K562 (cell line): ENCODE results near the gene NPAS3. TPM values are rescaled to one million over a fixed set of nuclear protein-coding genes. Genes with fewer than 3 reads are reported as not detected.

Experiments
- ATAC-seq: fragments of 200-7000 bp; cut with Tn5 transposase; 3 replicates; pipeline ENCODE4 v1.9.1; 2020; ENCODE audit warnings: moderate library complexity
- BruUV-seq: library from RNA; stranded (reverse); fragments of 400-500 nt; replicated peaks from 2 replicates; lab custom pipeline; 2021; lab: Mats Ljungman, UMichigan
- CTCF ChIA-PET: fragments of 300-600 bp; formaldehyde crosslinking; extraction: SDS; loops from one replicate; lab custom pipeline; 2021; ENCODE audit warnings: low intra/inter-chr PET ratio; lab: Yijun Ruan, JAX
- POLR2A ChIA-PET: fragments of 300-600, 350-650 bp; sonication (Branson Sonifier 250); formaldehyde crosslinking; extraction: SDS; loops from one replicate; lab custom pipeline; 2021; ENCODE audit warnings: antibody characterized with exemption, inconsistent platforms; lab: Yijun Ruan, JAX
- DNase-seq, 4 experiments: peaks; one replicate each; pipeline versions ENCODE4 v3.0.0 to v3.0.0-alpha.2; 2011 to 2018; ENCODE audit warnings: low spot score in 3 of 4, mixed read lengths in 3 of 4; ENCODE audit errors: extremely low read depth in 1 of 4
- FAIRE-seq: peaks from 2 replicates; lab custom pipeline; 2011; peaks lifted over from hg19 to GRCh38; lab: Jason Lieb, UNC
- H2AFZ ChIP-seq: 2 replicates; pipeline ENCODE4 v1.6.0; 2011; ENCODE audit warnings: low read depth, low read length, control low read depth, inconsistent platforms
- H3K27ac ChIP-seq: fragments of 200-600 bp; 3 replicates; pipeline ENCODE4 v1.8.0; 2011; ENCODE audit warnings: low read depth, mild to moderate bottlenecking, control low read depth, inconsistent platforms, low read length, moderate library complexity, mixed read lengths; ENCODE audit errors: extremely low read depth
- H3K27me3 ChIP-seq, 2 experiments: fragments of 300-600 bp in 1 of 2; 2 replicates in 1 of 2; 3 replicates in 1 of 2; pipeline versions ENCODE4 v1.6.0 to v1.8.0; 2011; ENCODE audit warnings: inconsistent platforms in 2 of 2, low read length in 2 of 2, mild to moderate bottlenecking in 1 of 2, mixed read lengths in 1 of 2, moderate library complexity in 1 of 2; ENCODE audit not compliant: control insufficient read depth in 2 of 2, insufficient read depth in 2 of 2
- H3K36me3 ChIP-seq: fragments of 300-600 bp; 3 replicates; pipeline ENCODE4 v1.8.0; 2011; ENCODE audit warnings: mild to moderate bottlenecking, low read length, inconsistent platforms; ENCODE audit not compliant: control insufficient read depth, insufficient read depth
- H3K4me1 ChIP-seq, 2 experiments: fragments of 200-600 bp in 1 of 2; replicated peaks in 1 of 2; 2 replicates in 1 of 2; 3 replicates in 1 of 2; pipeline versions ENCODE4 v1.5.1 to v1.8.0; 2011; ENCODE audit warnings: inconsistent platforms in 2 of 2, low read length in 2 of 2, mild to moderate bottlenecking in 1 of 2, mixed read lengths in 1 of 2, moderate library complexity in 1 of 2; ENCODE audit not compliant: control insufficient read depth in 2 of 2, insufficient read depth in 2 of 2
- H3K4me2 ChIP-seq: 2 replicates; pipeline ENCODE4 v1.6.1; 2011; ENCODE audit warnings: low read length, control low read depth, inconsistent platforms, mixed read lengths; ENCODE audit not compliant: insufficient read depth
- H3K4me3 ChIP-seq: fragments of 200-600 bp; sonication (generic), shearing (Covaris generic); 2 replicates; pipeline ENCODE4 v1.5.1; 2016; ENCODE audit warnings: control low read depth, inconsistent platforms
- H3K79me2 ChIP-seq: fragments of 200-600 bp; 3 replicates; pipeline ENCODE4 v1.8.0; 2011; ENCODE audit warnings: low read length, inconsistent platforms; ENCODE audit not compliant: control insufficient read depth, insufficient read depth
- H3K9ac ChIP-seq, 2 experiments: 2 replicates each; pipeline versions ENCODE4 v1.6.0 to v1.6.1; 2011; ENCODE audit warnings: low read depth in 2 of 2, low read length in 2 of 2, control low read depth in 1 of 2, inconsistent platforms in 1 of 2, mild to moderate bottlenecking in 1 of 2, mixed read lengths in 1 of 2; ENCODE audit not compliant: insufficient read depth in 1 of 2
- H3K9me1 ChIP-seq: one replicate; pipeline ENCODE4 v1.6.0; 2011; ENCODE audit warnings: inconsistent platforms, mild to moderate bottlenecking, low read length, moderate library complexity; ENCODE audit not compliant: control insufficient read depth, insufficient read depth
- H3K9me3 ChIP-seq: replicated peaks from 2 replicates; pipeline ENCODE4 v1.5.1; 2011; ENCODE audit warnings: low read depth, low read length, inconsistent platforms; ENCODE audit not compliant: control insufficient read depth, insufficient read depth
- H4K20me1 ChIP-seq: replicated peaks from 2 replicates; pipeline ENCODE4 v1.6.1; 2011; ENCODE audit warnings: low read length, inconsistent platforms, mixed read lengths; ENCODE audit not compliant: control insufficient read depth, insufficient read depth
- ELF4 ChIP-seq: fragments of 450-650 bp; formaldehyde crosslinking; IDR thresholded peaks from 2 replicates; pipeline ENCODE4 v1.4.0; 2022; ENCODE audit warnings: missing genetic modification characterization
- FOSL1 ChIP-seq: fragments of 200-800 bp; sonication (Bioruptor generic); conservative IDR thresholded peaks from 2 replicates; pipeline ENCODE4 v1.6.1; 2016; ENCODE audit warnings: missing genetic modification characterization, missing compliant biosample characterization
- FOXJ2 ChIP-seq: fragments of 200-800 bp; sonication (Bioruptor generic); IDR thresholded peaks from 2 replicates; pipeline ENCODE4 v1.6.1; 2016; ENCODE audit warnings: missing genetic modification characterization, missing compliant biosample characterization
- FOXK1 ChIP-seq: sonication (generic); formaldehyde crosslinking; IDR thresholded peaks from 2 replicates; pipeline ENCODE4 v1.8.0; 2022; ENCODE audit warnings: missing genetic modification reagents, mild to moderate bottlenecking, borderline replicate concordance
- GABPB2 ChIP-seq: fragments of 250-450 bp; sonication (Bioruptor Pico); conservative IDR thresholded peaks from 2 replicates; pipeline ENCODE4 v1.5.1; 2021; ENCODE audit warnings: mild to moderate bottlenecking
- IRF2 ChIP-seq: sonication (generic); formaldehyde crosslinking; IDR thresholded peaks from 2 replicates; pipeline ENCODE4 v1.8.1; 2022; ENCODE audit warnings: mild to moderate bottlenecking, missing genetic modification reagents
- MECOM ChIP-seq: fragments of 250-450 bp; sonication (Bioruptor Pico); IDR thresholded peaks from 2 replicates; pipeline ENCODE4 v1.8.0; 2022; ENCODE audit warnings: inconsistent platforms
- MED1 ChIP-seq: sonication (generic); formaldehyde crosslinking; IDR thresholded peaks from 2 replicates; pipeline ENCODE4 v1.8.1; 2023; ENCODE audit warnings: missing genetic modification reagents, borderline replicate concordance
- MEF2A ChIP-seq: IDR thresholded peaks from 2 replicates; pipeline ENCODE4 v1.6.1; 2011; ENCODE audit warnings: low read depth, mild to moderate bottlenecking, low read length, moderate library complexity; ENCODE audit not compliant: control insufficient read depth
- RBM15 ChIP-seq: fragments of 200-400 bp; formaldehyde crosslinking; IDR thresholded peaks from 2 replicates; pipeline ENCODE4 v1.6.1; 2018; ENCODE audit warnings: mild to moderate bottlenecking, low read length, moderate library complexity; ENCODE audit not compliant: insufficient read depth
- RFX1 ChIP-seq: fragments of 450-650 bp; IDR thresholded peaks from 2 replicates; pipeline ENCODE4 v1.6.1; 2016; ENCODE audit warnings: mild to moderate bottlenecking, moderate library complexity
- SMAD1 ChIP-seq: fragments of 150-350 bp; IDR thresholded peaks from 2 replicates; pipeline ENCODE4 v1.6.1; 2014; ENCODE audit warnings: low read length, low read depth; ENCODE audit not compliant: partially characterized antibody
- TAL1 ChIP-seq: fragments of 450-650 bp; IDR thresholded peaks from 2 replicates; pipeline ENCODE4 v1.6.1; 2016; ENCODE audit warnings: mild to moderate bottlenecking
- ZNF143 ChIP-seq: sonication (generic); formaldehyde crosslinking; IDR thresholded peaks from 2 replicates; pipeline ENCODE4 v1.9.0; 2022; ENCODE audit warnings: mild to moderate bottlenecking, missing genetic modification reagents
- ZNF224 ChIP-seq: sonication (generic); formaldehyde crosslinking; IDR thresholded peaks from 2 replicates; pipeline ENCODE4 v1.8.0; 2022; ENCODE audit warnings: mild to moderate bottlenecking, missing genetic modification reagents
- ZNF785 ChIP-seq: fragments of 250-450 bp; sonication (Bioruptor Pico); IDR thresholded peaks from 2 replicates; pipeline ENCODE4 v1.4.0; 2020; ENCODE audit warnings: mild to moderate bottlenecking
- WGBS: fragments of 100-300 bp; shearing (Covaris generic); methylation state at CpG from one replicate; pipeline ENCODE4 v1.1.6; 2016; ENCODE audit warnings: low coverage, mixed read lengths; ENCODE audit not compliant: insufficient coverage; ENCODE audit errors: missing lambda C conversion rate; 5-methylcytosine and 5-hydroxymethylcytosine counted together
- in situ Hi-C: fragments of 300-500 bp; cut with MboI; formaldehyde crosslinking; loops from 4 replicates; pipeline ENCODE4 v1.15.0; 2018; ENCODE audit warnings: inconsistent platforms, mixed read lengths
- intact Hi-C: fragments of 100-400 bp; cut with micrococcal nuclease; formaldehyde crosslinking; loops from 2 replicates; pipeline ENCODE4 v1.14.2; 2022
- polyA plus RNA-seq, 8 experiments: library from polyadenylated mRNA; depleted of rRNA in 4 of 8; stranded (reverse) in 5 of 8; unstranded in 3 of 8; fragments of >200 nt; fragmentation: Nextera tagmentation in 2 of 8; fragmentation: Illumina TruSeq in 1 of 8; extraction: Ambion mirVana in 2 of 8; extraction: Trizol in 1 of 8; gene quantifications; 2 replicates each; pipeline versions ENCODE4 v1.2.1 to v1.2.3, GENCODE V29; 2011 to 2014; ENCODE audit warnings: inconsistent platforms in 1 of 8, missing spikeins in 1 of 8
- total RNA-seq, 7 experiments: library from RNA; depleted of rRNA in 6 of 7; stranded (reverse); fragments of >200 nt in 6 of 7; fragmentation: Illumina TruSeq in 2 of 7; extraction: Trizol in 2 of 7; gene quantifications; 2 replicates each; pipeline versions ENCODE4 v1.2.1 to v1.2.3, GENCODE V29; 2011 to 2021; ENCODE audit warnings: low replicate concordance in 1 of 7
- TF ChIP-seq, protein P1 (sequence below), 2 experiments: fragments of 450-650 bp in 1 of 2; sonication (generic) in 1 of 2; formaldehyde crosslinking; conservative IDR thresholded peaks; 2 replicates each; pipeline versions ENCODE4 v1.4.0 to v1.8.1; 2020 to 2022; ENCODE audit warnings: mild to moderate bottlenecking in 1 of 2, missing genetic modification reagents in 1 of 2
- TF ChIP-seq, protein P2 (sequence below): fragments of 250-450 bp; sonication (Bioruptor Pico); IDR thresholded peaks from 2 replicates; pipeline ENCODE4 v1.9.0; 2021; ENCODE audit warnings: mild to moderate bottlenecking
- TF ChIP-seq, protein P3 (sequence below): sonication (generic); IDR thresholded peaks from 2 replicates; pipeline ENCODE4 v1.6.1; 2016
- TF ChIP-seq, protein P4 (sequence below): fragments of 450-650 bp; IDR thresholded peaks from 2 replicates; pipeline ENCODE4 v1.7.1; 2018; ENCODE audit warnings: mild to moderate bottlenecking, low read depth; ENCODE audit not compliant: partially characterized antibody

NPAS3 gene
- total and polyA plus RNA-seq, 9 of the 15 experiments (the other 6 are each of a cell fraction or from before 2014, with no cell fraction given), result 0.04 TPM; not detected in 8

DNA sequence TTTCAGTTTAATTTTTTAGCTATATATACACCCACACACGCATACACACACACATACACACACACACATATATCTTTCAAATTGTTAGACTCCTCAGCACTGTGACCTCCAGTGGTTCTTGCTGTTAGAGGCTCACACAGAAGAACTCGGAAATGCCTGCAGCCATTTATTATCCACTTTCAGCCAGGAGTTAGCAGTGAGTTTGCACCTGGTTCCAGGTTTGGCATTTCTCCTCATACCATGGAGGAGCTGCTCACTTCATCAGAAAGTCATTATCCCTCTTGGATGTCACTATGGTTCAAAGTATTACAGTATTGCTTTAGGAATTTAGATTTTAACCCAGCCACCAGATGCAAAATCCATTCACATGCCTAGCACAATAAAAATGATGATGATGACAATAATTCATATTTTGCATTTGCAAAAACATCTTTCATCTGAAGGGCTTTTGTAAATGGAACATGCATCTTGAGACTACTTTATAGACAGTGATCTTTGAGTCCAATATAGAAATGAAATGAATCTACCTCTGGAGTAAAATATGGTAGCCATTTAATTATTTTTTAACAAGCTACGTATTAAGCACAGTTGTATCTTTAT lies 42.3 kb downstream of the NPAS3 start:
- no TSS peak for BruUV-seq
- DNase-seq, result no peak
- no peak for TF ChIP-seq SMAD1
- TF ChIP-seq ZNF224 (CRISPR knock-in tag), result no peak
- TF ChIP-seq ELF4, result no peak
- no peak for TF ChIP-seq TAL1
- TF ChIP-seq, protein P1, sequence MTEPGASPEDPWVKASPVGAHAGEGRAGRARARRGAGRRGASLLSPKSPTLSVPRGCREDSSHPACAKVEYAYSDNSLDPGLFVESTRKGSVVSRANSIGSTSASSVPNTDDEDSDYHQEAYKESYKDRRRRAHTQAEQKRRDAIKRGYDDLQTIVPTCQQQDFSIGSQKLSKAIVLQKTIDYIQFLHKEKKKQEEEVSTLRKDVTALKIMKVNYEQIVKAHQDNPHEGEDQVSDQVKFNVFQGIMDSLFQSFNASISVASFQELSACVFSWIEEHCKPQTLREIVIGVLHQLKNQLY (CRISPR knock-in tag; conservative IDR thresholded peaks at IDR 0.05), result no peak
- TF ChIP-seq, protein P2, sequence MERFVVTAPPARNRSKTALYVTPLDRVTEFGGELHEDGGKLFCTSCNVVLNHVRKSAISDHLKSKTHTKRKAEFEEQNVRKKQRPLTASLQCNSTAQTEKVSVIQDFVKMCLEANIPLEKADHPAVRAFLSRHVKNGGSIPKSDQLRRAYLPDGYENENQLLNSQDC (CRISPR knock-in tag), result no peak
- no peak for TF ChIP-seq MECOM (CRISPR knock-in tag)
- TF ChIP-seq FOXK1 (CRISPR knock-in tag), result no peak
- TF ChIP-seq, protein P3, sequence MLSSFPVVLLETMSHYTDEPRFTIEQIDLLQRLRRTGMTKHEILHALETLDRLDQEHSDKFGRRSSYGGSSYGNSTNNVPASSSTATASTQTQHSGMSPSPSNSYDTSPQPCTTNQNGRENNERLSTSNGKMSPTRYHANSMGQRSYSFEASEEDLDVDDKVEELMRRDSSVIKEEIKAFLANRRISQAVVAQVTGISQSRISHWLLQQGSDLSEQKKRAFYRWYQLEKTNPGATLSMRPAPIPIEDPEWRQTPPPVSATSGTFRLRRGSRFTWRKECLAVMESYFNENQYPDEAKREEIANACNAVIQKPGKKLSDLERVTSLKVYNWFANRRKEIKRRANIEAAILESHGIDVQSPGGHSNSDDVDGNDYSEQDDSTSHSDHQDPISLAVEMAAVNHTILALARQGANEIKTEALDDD, result no peak
- TF ChIP-seq RBM15, result no peak
- TF ChIP-seq, protein P4, sequence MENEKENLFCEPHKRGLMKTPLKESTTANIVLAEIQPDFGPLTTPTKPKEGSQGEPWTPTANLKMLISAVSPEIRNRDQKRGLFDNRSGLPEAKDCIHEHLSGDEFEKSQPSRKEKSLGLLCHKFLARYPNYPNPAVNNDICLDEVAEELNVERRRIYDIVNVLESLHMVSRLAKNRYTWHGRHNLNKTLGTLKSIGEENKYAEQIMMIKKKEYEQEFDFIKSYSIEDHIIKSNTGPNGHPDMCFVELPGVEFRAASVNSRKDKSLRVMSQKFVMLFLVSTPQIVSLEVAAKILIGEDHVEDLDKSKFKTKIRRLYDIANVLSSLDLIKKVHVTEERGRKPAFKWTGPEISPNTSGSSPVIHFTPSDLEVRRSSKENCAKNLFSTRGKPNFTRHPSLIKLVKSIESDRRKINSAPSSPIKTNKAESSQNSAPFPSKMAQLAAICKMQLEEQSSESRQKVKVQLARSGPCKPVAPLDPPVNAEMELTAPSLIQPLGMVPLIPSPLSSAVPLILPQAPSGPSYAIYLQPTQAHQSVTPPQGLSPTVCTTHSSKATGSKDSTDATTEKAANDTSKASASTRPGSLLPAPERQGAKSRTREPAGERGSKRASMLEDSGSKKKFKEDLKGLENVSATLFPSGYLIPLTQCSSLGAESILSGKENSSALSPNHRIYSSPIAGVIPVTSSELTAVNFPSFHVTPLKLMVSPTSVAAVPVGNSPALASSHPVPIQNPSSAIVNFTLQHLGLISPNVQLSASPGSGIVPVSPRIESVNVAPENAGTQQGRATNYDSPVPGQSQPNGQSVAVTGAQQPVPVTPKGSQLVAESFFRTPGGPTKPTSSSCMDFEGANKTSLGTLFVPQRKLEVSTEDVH, result no peak
- TF ChIP-seq ZNF143 (CRISPR knock-in tag), result no peak
- no peak for TF ChIP-seq FOXJ2 (tag)
- TF ChIP-seq GABPB2 (CRISPR knock-in tag), result no peak
- TF ChIP-seq MEF2A, result no peak
- TF ChIP-seq FOSL1 (tag), result no peak
- no peak for TF ChIP-seq ZNF785 (CRISPR knock-in tag)
- TF ChIP-seq MED1 (CRISPR knock-in tag), result no peak
- no peak for TF ChIP-seq IRF2 (CRISPR knock-in tag)
- no peak for TF ChIP-seq RFX1
- Histone ChIP-seq H4K20me1 (no peaks in the 10 kb centered on the region), H3K4me2 (no peak overlapping the region), H3K79me2 (no peaks in the 10 kb centered on the region), H3K9me1 (no peaks in the 10 kb centered on the region), H2AFZ (no peak overlapping the region), H3K4me3 (no peak overlapping the region), H3K9me3 (no peaks in the 10 kb centered on the region), H3K4me1 (no peaks in the 10 kb centered on the region), H3K27ac (no peak overlapping the region), H3K9ac (no peak overlapping the region), H3K36me3 (no peaks in the 10 kb centered on the region), H3K27me3 (no peaks in the 10 kb centered on the region)
- ChIA-PET POLR2A (no interaction called here), CTCF (no interaction called here)
- in situ Hi-C loops (no loop called here), intact Hi-C loops (no loop called here)
- FAIRE-seq, result no peak
- WGBS, result 0% methylated on average over 3 of the region's 3 CpGs
- no peak for ATAC-seq
